GM23338 (cell line): ENCODE data around the gene SYNE4.

Experiments
- CREB1 ChIP-seq: fragments of 250-450 bp; sonication (Bioruptor Pico); IDR thresholded peaks from 2 replicates; pipeline ENCODE4 v1.5.0; 2020; ENCODE audit warnings: low read depth, mild to moderate bottlenecking, moderate library complexity
- CTCF ChIP-seq, 2 experiments: fragments of 200-600 bp in 1 of 2; sonication (generic) in 1 of 2; conservative IDR thresholded peaks; 2 replicates each; pipeline versions ENCODE4 v1.5.1 to v1.6.1; 2016 to 2017; ENCODE audit warnings: antibody characterized with exemption in 2 of 2, low read depth in 2 of 2, mild to moderate bottlenecking in 2 of 2, moderate library complexity in 1 of 2
- EZH2 ChIP-seq: fragments of 200-600 bp; sonication (generic); IDR thresholded peaks from one replicate; pipeline ENCODE4 v1.8.0; 2017; ENCODE audit warnings: antibody characterized with exemption, mild to moderate bottlenecking, low read depth; ENCODE audit not compliant: unreplicated experiment
- POLR2AphosphoS5 ChIP-seq: IDR thresholded peaks from 2 replicates; pipeline ENCODE4 v1.6.1; 2016; ENCODE audit warnings: antibody characterized with exemption, low read depth
- REST ChIP-seq: IDR thresholded peaks from one replicate; pipeline ENCODE4 v1.6.1; 2018; ENCODE audit warnings: antibody characterized with exemption; ENCODE audit not compliant: unreplicated experiment

GRCh38 chr19:35960432-35960972 lies 48.1 kb downstream of the SYNE4 start:
- no peak for TF ChIP-seq CTCF (conservative IDR thresholded peaks at IDR 0.05; ENCODE audit: low read depth in 2 of 2)
- no peak for TF ChIP-seq EZH2
- no peak for TF ChIP-seq POLR2AphosphoS5
- no peak for TF ChIP-seq CREB1 (CRISPR knock-in tag)
- TF ChIP-seq REST, result no peak
